Mesendoderm (in vitro differentiated cells): ENCODE data around the gene TUBA4B.
"Not testable (repeated sequence)": the region's sequence is repeated elsewhere in the genome, so short reads cannot be mapped to it uniquely, and the experiment has no call there.

Experiments
- DNase-seq: peaks from one replicate; pipeline ENCODE4 v3.0.0; 2013
- H2AK5ac ChIP-seq: 2 replicates; pipeline ENCODE4 v1.6.1; 2013; ENCODE audit warnings: low read length, inconsistent platforms
- H2BK120ac ChIP-seq: 2 replicates; pipeline ENCODE4 v1.6.1; 2013; ENCODE audit warnings: low read depth, mild to moderate bottlenecking, low read length, moderate library complexity, mixed read lengths
- H2BK15ac ChIP-seq: replicated peaks from 2 replicates; pipeline ENCODE4 v1.6.1; 2013; ENCODE audit warnings: low read depth, mild to moderate bottlenecking, moderate library complexity
- H2BK5ac ChIP-seq: 2 replicates; pipeline ENCODE4 v1.6.1; 2013; ENCODE audit warnings: low read length, inconsistent platforms
- H3K18ac ChIP-seq: 2 replicates; pipeline ENCODE4 v1.6.1; 2013; ENCODE audit warnings: mild to moderate bottlenecking, low read length, mixed read lengths
- H3K23ac ChIP-seq: one replicate; pipeline ENCODE4 v1.6.1; 2013; ENCODE audit warnings: low read length
- H3K27ac ChIP-seq: 2 replicates; pipeline ENCODE4 v1.5.1; 2013; ENCODE audit warnings: low read depth, mild to moderate bottlenecking, inconsistent platforms, low read length, moderate library complexity
- H3K27me3 ChIP-seq: 2 replicates; pipeline ENCODE4 v1.6.1; 2013; ENCODE audit warnings: low read length, control low read depth, mild to moderate bottlenecking, inconsistent platforms; ENCODE audit not compliant: insufficient read depth, poor library complexity
- H3K36me3 ChIP-seq: 2 replicates; pipeline ENCODE4 v1.6.1; 2013; ENCODE audit warnings: low read length, inconsistent platforms; ENCODE audit not compliant: control insufficient read depth, insufficient read depth
- H3K4ac ChIP-seq: one replicate; pipeline ENCODE4 v1.6.1; 2013; ENCODE audit warnings: low read depth, mild to moderate bottlenecking, low read length, moderate library complexity
- H3K4me1 ChIP-seq: 2 replicates; pipeline ENCODE4 v1.6.1; 2013; ENCODE audit warnings: low read depth, low read length, inconsistent platforms; ENCODE audit not compliant: control insufficient read depth
- H3K4me2 ChIP-seq: 2 replicates; pipeline ENCODE4 v1.6.1; 2013; ENCODE audit warnings: low read length
- H3K4me3 ChIP-seq: 2 replicates; pipeline ENCODE4 v1.5.1; 2013; ENCODE audit warnings: mild to moderate bottlenecking, low read length
- H3K56ac ChIP-seq: one replicate; pipeline ENCODE4 v1.6.1; 2013; ENCODE audit warnings: low read length
- H3K79me1 ChIP-seq: 2 replicates; pipeline ENCODE4 v1.6.1; 2013; ENCODE audit warnings: low read length, inconsistent platforms
- H3K79me2 ChIP-seq: 2 replicates; pipeline ENCODE4 v1.6.1; 2013; ENCODE audit warnings: mild to moderate bottlenecking, low read length; ENCODE audit not compliant: control insufficient read depth, insufficient read depth
- H3K9ac ChIP-seq: 2 replicates; pipeline ENCODE4 v1.6.1; 2013; ENCODE audit warnings: low read length, inconsistent platforms
- H4K5ac ChIP-seq: one replicate; pipeline ENCODE4 v1.6.1; 2013; ENCODE audit warnings: low read length
- H4K8ac ChIP-seq: one replicate; pipeline ENCODE4 v1.6.1; 2013; ENCODE audit warnings: low read depth, mild to moderate bottlenecking, control low read depth, low read length, moderate library complexity
- WGBS: extraction: QIAGEN DNeasy Blood & Tissue Kit; methylation state at CpG from one replicate; pipeline ENCODE4 v1.1.7; 2013; ENCODE audit warnings: low lambda C conversion rate, missing lambda C conversion rate; ENCODE audit not compliant: insufficient coverage; ENCODE audit errors: extremely low coverage; 5-methylcytosine and 5-hydroxymethylcytosine counted together

TUBA4B gene

GRCh38 chr2:219284501-219285372 is 31.7 kb downstream of the TUBA4B start:
- Histone ChIP-seq H3K27me3 (no peaks in the 10 kb centered on the region), H3K79me1 (no peaks in the 10 kb centered on the region), H2BK120ac (no peak overlapping the region), H3K9ac (no peak overlapping the region), H4K8ac (no peak overlapping the region), H3K23ac (no peak overlapping the region), H3K56ac (no peak overlapping the region), H2BK5ac (no peak overlapping the region), H3K36me3 (no peaks in the 10 kb centered on the region), H3K4me1 (peaks cover 15% of the 10 kb centered on the region), H3K4ac (no peak overlapping the region), H3K79me2 (no peaks in the 10 kb centered on the region), H3K18ac (no peak overlapping the region), H3K4me3 (no peak overlapping the region), H2AK5ac (no peak overlapping the region), H2BK15ac (no peak overlapping the region), H4K5ac (no peak overlapping the region), H3K4me2 (no peak overlapping the region), H3K27ac (no peak overlapping the region)
- no CpG with 5 or more reads among the region's 16 CpGs for WGBS
- DNase-seq: no peak

GRCh38 chr2:219285373-219285735 is 32.3 kb downstream of the TUBA4B start:
- H4K5ac ChIP-seq: no peak overlapping the region
- H3K9ac ChIP-seq: peak overlapping the region; percentile 34
- H3K4me1 ChIP-seq: peaks cover 10% of the 10 kb centered on the region
- no peaks in the 10 kb centered on the region for H3K36me3 ChIP-seq
- H2AK5ac ChIP-seq: no peak overlapping the region
- no peak overlapping the region for H2BK5ac ChIP-seq
- H3K56ac ChIP-seq: peak overlapping the region; percentile 64
- no peak overlapping the region for H3K4me3 ChIP-seq
- no peak overlapping the region for H3K27ac ChIP-seq
- no peak for DNase-seq
- H2BK15ac ChIP-seq: no peak overlapping the region
- H3K27me3 ChIP-seq: no peaks in the 10 kb centered on the region
- H3K4ac ChIP-seq: no peak overlapping the region
- H4K8ac ChIP-seq: no peak overlapping the region
- no peak overlapping the region for H3K23ac ChIP-seq
- H3K18ac ChIP-seq: no peak overlapping the region
- no peak overlapping the region for H3K4me2 ChIP-seq
- no peaks in the 10 kb centered on the region for H3K79me1 ChIP-seq
- no peaks in the 10 kb centered on the region for H3K79me2 ChIP-seq
- WGBS: no CpG with 5 or more reads among the region's 12 CpGs
- H2BK120ac ChIP-seq: no peak overlapping the region

- H3K79me1 ChIP-seq: no peaks in the 10 kb centered on the region
- WGBS: no CpG with 5 or more reads among the region's 17 CpGs
- no peaks in the 10 kb centered on the region for H3K79me2 ChIP-seq
- peaks cover 5% of the 10 kb centered on the region for H3K4me1 ChIP-seq
- H2BK5ac ChIP-seq: no peak overlapping the region
- H3K4me2 ChIP-seq: no peak overlapping the region
- no peak overlapping the region for H3K27ac ChIP-seq
- no peak overlapping the region for H3K4ac ChIP-seq
- H2AK5ac ChIP-seq: no peak overlapping the region
- no peak overlapping the region for H4K8ac ChIP-seq
- no peak overlapping the region for H3K23ac ChIP-seq
- H3K4me3 ChIP-seq: no peak overlapping the region
- peak overlapping the region; percentile 34 for H3K9ac ChIP-seq
- no peak overlapping the region for H2BK15ac ChIP-seq
- H3K27me3 ChIP-seq: no peaks in the 10 kb centered on the region
- no peak overlapping the region for H3K18ac ChIP-seq
- H3K36me3 ChIP-seq: no peaks in the 10 kb centered on the region
- peak; percentile 92 for DNase-seq
- peak overlapping the region; percentile 74 for H3K56ac ChIP-seq
- no peak overlapping the region for H4K5ac ChIP-seq
- H2BK120ac ChIP-seq: no peak overlapping the region
Measured at GRCh38 chr2:219285894-219286425, 32.9 kb downstream of the TUBA4B start.

- H2BK120ac ChIP-seq: no peak overlapping the region
- no peaks in the 10 kb centered on the region for H3K36me3 ChIP-seq
- H3K4ac ChIP-seq: no peak overlapping the region
- H3K4me3 ChIP-seq: no peak overlapping the region
- no CpG with 5 or more reads among the region's 12 CpGs for WGBS
- peaks cover 2% of the 10 kb centered on the region for H3K4me1 ChIP-seq
- no peak overlapping the region for H2AK5ac ChIP-seq
- DNase-seq: no peak
- no peak overlapping the region for H2BK5ac ChIP-seq
- H3K9ac ChIP-seq: peak overlapping the region; percentile 31
- H3K18ac ChIP-seq: no peak overlapping the region
- no peak overlapping the region for H3K23ac ChIP-seq
- H3K79me1 ChIP-seq: no peaks in the 10 kb centered on the region
- peak overlapping the region; percentile 74 for H3K56ac ChIP-seq
- H3K27me3 ChIP-seq: no peaks in the 10 kb centered on the region
- H4K8ac ChIP-seq: no peak overlapping the region
- no peak overlapping the region for H3K27ac ChIP-seq
- H3K79me2 ChIP-seq: no peaks in the 10 kb centered on the region
- H3K4me2 ChIP-seq: no peak overlapping the region
- no peak overlapping the region for H2BK15ac ChIP-seq
- H4K5ac ChIP-seq: no peak overlapping the region
Measured at GRCh38 chr2:219286436-219287115, 33.5 kb downstream of the TUBA4B start.

- not testable (repeated sequence) for H3K27ac ChIP-seq, H2BK5ac ChIP-seq, H3K4me1 ChIP-seq, H3K23ac ChIP-seq, DNase-seq, H3K36me3 ChIP-seq, H3K4me2 ChIP-seq, H3K4ac ChIP-seq, H4K8ac ChIP-seq, H3K9ac ChIP-seq, H2BK15ac ChIP-seq, H3K4me3 ChIP-seq, H2BK120ac ChIP-seq, H4K5ac ChIP-seq, H2AK5ac ChIP-seq, H3K18ac ChIP-seq, H3K27me3 ChIP-seq, H3K79me2 ChIP-seq, H3K56ac ChIP-seq, H3K79me1 ChIP-seq
- no CpG with 5 or more reads among the region's 6 CpGs for WGBS
Measured at GRCh38 chr2:219287116-219287440, 34.0 kb downstream of the TUBA4B start.
